Activated naive CD8-positive, alpha-beta T cell treated with anti-CD3 and anti-CD28 coated beads, Interleukin-2, amount 50 U/mL, for 16 hours (primary cell): ENCODE measurements around the gene TAAR1.

Source experiments
- DNase-seq: peaks from one replicate; pipeline ENCODE4 v3.0.0-alpha.2; 2020; ENCODE audit warnings: low read depth, low spot score

TAAR1 gene

GRCh38 chr6:132596201-132596600, 62.8 kb downstream of the TAAR1 start:
- no peak for DNase-seq
